HCT116 (cell line): ENCODE data around the gene DBN1. TPM values are rescaled to one million over a fixed set of nuclear protein-coding genes. Genes with fewer than 3 reads are reported as not detected.

Source experiments
- ATAC-seq: fragments of 200-7000 bp; cut with Tn5 transposase; 2 replicates; pipeline ENCODE4 v1.9.1; 2020; ENCODE audit warnings: mild to moderate bottlenecking, moderate library complexity
- BruUV-seq: library from RNA; stranded (reverse); fragments of 400-500 nt; replicated peaks from 2 replicates; lab custom pipeline; 2021; lab: Mats Ljungman, UMichigan
- CTCF ChIA-PET: fragments of 300-600 bp; sonication (Branson Sonifier 250); formaldehyde crosslinking; loops from one replicate; lab custom pipeline; 2021; ENCODE audit warnings: antibody characterized with exemption; lab: Charles Lee
- POLR2A ChIA-PET: fragments of 300-600, 350-600 bp; sonication (Branson Sonifier 250); formaldehyde crosslinking; loops from one replicate; lab custom pipeline; 2021; ENCODE audit warnings: antibody characterized with exemption; lab: Charles Lee
- RAD21 ChIA-PET, 2 experiments: fragments of 300-600 bp; sonication (Branson Sonifier 250); formaldehyde crosslinking; loops; one replicate each; lab custom pipeline; 2023; ENCODE audit warnings: low total read pairs in 2 of 2; ENCODE audit not compliant: uncharacterized antibody in 2 of 2, unreplicated experiment in 2 of 2, low non-redundant PET in 1 of 2; lab: Charles Lee
- DNase-seq: peaks from one replicate; pipeline ENCODE4 v3.0.0-alpha.2; 2010; ENCODE audit warnings: low read depth, low spot score
- H2AFZ ChIP-seq: fragments of 200-600 bp; shearing (Covaris generic), sonication (generic); 2 replicates; pipeline ENCODE4 v1.6.1; 2017; ENCODE audit warnings: low read depth, mixed run types, mixed read lengths, antibody characterized with exemption, low read length; ENCODE audit not compliant: poor library complexity, severe bottlenecking
- H3K27ac ChIP-seq: 2 replicates; pipeline ENCODE4 v1.5.1; 2012; ENCODE audit warnings: low read depth, low read length
- H3K27me3 ChIP-seq: fragments of 200-600 bp; sonication (generic); 2 replicates; pipeline ENCODE4 v1.6.1; 2016; ENCODE audit warnings: mixed run types, low read length, mixed read lengths; ENCODE audit not compliant: insufficient read depth
- H3K36me3 ChIP-seq, 2 experiments: fragments of 200-500 bp in 1 of 2; fragments of 200-600 bp in 1 of 2; sonication (Bioruptor generic) in 1 of 2; sonication (generic) in 1 of 2; 2 replicates each; pipeline versions ENCODE4 v1.5.1 to v1.6.1; 2014 to 2016; ENCODE audit warnings: low read length in 2 of 2, inconsistent platforms in 1 of 2, mixed read lengths in 1 of 2, mixed run types in 1 of 2; ENCODE audit not compliant: insufficient read depth in 2 of 2, control insufficient read depth in 1 of 2
- H3K4me1 ChIP-seq, 2 experiments: fragments of 200-600 bp in 1 of 2; sonication (generic) in 1 of 2; 2 replicates each; pipeline versions ENCODE4 v1.5.1 to v1.6.1; 2012 to 2017; ENCODE audit warnings: low read length in 2 of 2, inconsistent platforms in 1 of 2, mild to moderate bottlenecking in 1 of 2, mixed read lengths in 1 of 2, mixed run types in 1 of 2, moderate library complexity in 1 of 2; ENCODE audit not compliant: insufficient read depth in 2 of 2, control insufficient read depth in 1 of 2
- H3K4me2 ChIP-seq: fragments of 200-600 bp; sonication (generic); 2 replicates; pipeline ENCODE4 v1.6.1; 2017; ENCODE audit warnings: mixed run types, low read length, mixed read lengths
- H3K4me3 ChIP-seq, 2 experiments: fragments of 200-600 bp in 1 of 2; sonication (generic) in 1 of 2; replicated peaks in 1 of 2; 2 replicates each; pipeline ENCODE4 v1.5.1; 2011 to 2016; ENCODE audit warnings: low read length in 2 of 2, control low read depth in 1 of 2, low read depth in 1 of 2, mild to moderate bottlenecking in 1 of 2, mixed read lengths in 1 of 2, mixed run types in 1 of 2
- H3K79me2 ChIP-seq: fragments of 200-600 bp; sonication (generic); 2 replicates; pipeline ENCODE4 v1.6.1; 2017; ENCODE audit warnings: mild to moderate bottlenecking, mixed run types, low read length, moderate library complexity, mixed read lengths; ENCODE audit not compliant: insufficient read depth
- H3K9ac ChIP-seq: fragments of 200-600 bp; sonication (generic); 2 replicates; pipeline ENCODE4 v1.6.1; 2016; ENCODE audit warnings: low read length, mixed read lengths
- H3K9me2 ChIP-seq: fragments of 200-600 bp; sonication (generic), shearing (Covaris generic); 2 replicates; pipeline ENCODE4 v1.6.1; 2017; ENCODE audit warnings: mixed run types, mild to moderate bottlenecking, moderate library complexity; ENCODE audit not compliant: insufficient read depth
- H3K9me3 ChIP-seq, 2 experiments: fragments of 200-500 bp in 1 of 2; fragments of 200-600 bp in 1 of 2; sonication (Bioruptor generic) in 1 of 2; sonication (generic) in 1 of 2; 2 replicates each; pipeline ENCODE4 v1.6.1; 2014 to 2017; ENCODE audit warnings: low read length in 2 of 2, mixed read lengths in 2 of 2, inconsistent platforms in 1 of 2, low read depth in 1 of 2, mild to moderate bottlenecking in 1 of 2, mixed run types in 1 of 2, moderate library complexity in 1 of 2; ENCODE audit not compliant: control insufficient read depth in 1 of 2, insufficient read depth in 1 of 2
- H4K20me1 ChIP-seq: fragments of 200-600 bp; sonication (generic), shearing (Covaris generic); 2 replicates; pipeline ENCODE4 v1.6.1; 2017; ENCODE audit warnings: mixed run types, mild to moderate bottlenecking, moderate library complexity; ENCODE audit not compliant: insufficient read depth
- POLR2A ChIP-seq: IDR thresholded peaks from 2 replicates; pipeline ENCODE4 v1.7.0; 2011; ENCODE audit warnings: borderline replicate concordance; ENCODE audit not compliant: insufficient read depth, insufficient read length; ENCODE audit errors: extremely low read depth
- POLR2AphosphoS5 ChIP-seq: IDR thresholded peaks from 2 replicates; pipeline ENCODE4 v1.6.1; 2011; ENCODE audit warnings: mild to moderate bottlenecking, low read depth, low read length, moderate library complexity
- SRF ChIP-seq: IDR thresholded peaks from 2 replicates; pipeline ENCODE4 v1.6.1; 2012; ENCODE audit warnings: low read depth
- YY1 ChIP-seq: IDR thresholded peaks from 2 replicates; pipeline ENCODE4 v1.6.1; 2011; ENCODE audit warnings: low read length, low read depth, moderate library complexity, mild to moderate bottlenecking; ENCODE audit not compliant: insufficient replicate concordance; ENCODE audit errors: extremely low read depth
- ZNF274 ChIP-seq: fragments of 200-500 bp; sonication (Bioruptor generic); IDR thresholded peaks from 2 replicates; pipeline ENCODE4 v1.6.1; 2014; ENCODE audit warnings: mild to moderate bottlenecking, low read depth, low read length, inconsistent platforms
- intact Hi-C: fragments of 100-400 bp; cut with micrococcal nuclease; formaldehyde crosslinking; loops from 2 replicates; pipeline ENCODE4 v1.10.0; 2022
- total RNA-seq: library from RNA; stranded (reverse); gene quantifications from one replicate; pipeline ENCODE4 v1.2.1, GENCODE V29; 2021; ENCODE audit not compliant: unreplicated experiment
- TF ChIP-seq, protein P1 (sequence below): IDR thresholded peaks from 2 replicates; pipeline ENCODE4 v1.6.1; 2012
- TF ChIP-seq, protein P2 (sequence below), 3 experiments: fragments of 200-600 bp in 1 of 3; sonication (generic) in 1 of 3; IDR thresholded peaks in 2 of 3; conservative IDR thresholded peaks in 1 of 3; 2 replicates each; pipeline ENCODE4 v1.5.1; 2012 to 2017; ENCODE audit warnings: low read depth in 2 of 3, low read length in 2 of 3, antibody characterized with exemption in 1 of 3, borderline replicate concordance in 1 of 3, control low read depth in 1 of 3, mild to moderate bottlenecking in 1 of 3, mixed read lengths in 1 of 3, mixed run types in 1 of 3, moderate library complexity in 1 of 3; ENCODE audit not compliant: insufficient read depth in 1 of 3

Gene DBN1
- total RNA-seq, 1 experiment from 2014 or later, result 144 TPM

DNA sequence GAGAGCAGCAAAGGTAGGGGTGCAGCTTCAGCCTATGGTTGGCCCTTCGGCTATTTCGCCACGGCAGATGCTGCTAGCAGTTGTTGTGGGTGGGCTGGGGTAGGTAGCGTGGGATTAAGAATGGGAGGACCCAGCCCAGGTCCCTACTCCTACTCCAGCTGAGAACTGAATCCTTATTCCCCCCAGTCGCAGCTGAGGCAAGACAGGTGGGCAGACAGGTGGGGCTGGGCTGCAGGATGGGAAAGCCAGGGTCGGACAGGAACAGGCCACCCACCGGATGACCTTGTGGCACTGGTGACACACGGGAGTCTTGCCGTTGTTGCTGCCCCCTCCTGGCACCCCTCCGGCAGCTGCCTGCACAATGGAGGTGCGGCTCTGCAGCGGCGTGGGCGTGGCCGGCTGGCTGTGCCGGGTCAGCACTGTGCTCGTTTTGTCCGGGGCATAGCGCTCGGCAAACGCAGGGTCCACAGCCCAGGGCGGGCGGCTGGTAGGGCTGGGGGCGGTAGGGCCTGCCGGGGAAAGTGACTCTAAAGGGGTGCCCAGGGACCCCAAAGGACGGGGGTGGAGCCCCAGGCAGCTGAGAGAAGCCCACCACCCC lies 15.8 kb upstream of the DBN1 start:
- Histone ChIP-seq H3K36me3 (peaks cover 16 to 40% of the 10 kb centered on the region in 2 experiments; a peak in 3 of 4 replicates), H2AFZ (no peak overlapping the region), H3K9ac (no peak overlapping the region), H4K20me1 (peaks cover 4% of the 10 kb centered on the region; the same call in 1 of the 2 replicates), H3K79me2 (peaks cover 40% of the 10 kb centered on the region), H3K4me3 (no peak overlapping the region), H3K9me2 (no peaks in the 10 kb centered on the region), H3K27me3 (no peaks in the 10 kb centered on the region), H3K27ac (no peak overlapping the region)
- intact Hi-C loops, result no loop called here
- DNase-seq (no peak), ATAC-seq (0 out of 2 replicates have a peak, but pooled peaks have one; percentile 13)
- ChIA-PET CTCF (interaction anchor here (1.2 kb wide), 1 partner anchor 32 kb away, joined by 4 read pairs; no protein-coding TSS in a partner anchor), RAD21 (no interaction called here), POLR2A (interaction anchor here (1.3 kb wide), 1 partner anchor 12 kb away, joined by 3 read pairs; no protein-coding TSS in a partner anchor)
- TF ChIP-seq YY1 (no peak), POLR2AphosphoS5 (no peak), SRF (no peak), ZNF274 (no peak), POLR2A (no peak)
- TF ChIP-seq, protein P1, sequence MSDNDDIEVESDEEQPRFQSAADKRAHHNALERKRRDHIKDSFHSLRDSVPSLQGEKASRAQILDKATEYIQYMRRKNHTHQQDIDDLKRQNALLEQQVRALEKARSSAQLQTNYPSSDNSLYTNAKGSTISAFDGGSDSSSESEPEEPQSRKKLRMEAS, result no peak
- TF ChIP-seq, protein P2, sequence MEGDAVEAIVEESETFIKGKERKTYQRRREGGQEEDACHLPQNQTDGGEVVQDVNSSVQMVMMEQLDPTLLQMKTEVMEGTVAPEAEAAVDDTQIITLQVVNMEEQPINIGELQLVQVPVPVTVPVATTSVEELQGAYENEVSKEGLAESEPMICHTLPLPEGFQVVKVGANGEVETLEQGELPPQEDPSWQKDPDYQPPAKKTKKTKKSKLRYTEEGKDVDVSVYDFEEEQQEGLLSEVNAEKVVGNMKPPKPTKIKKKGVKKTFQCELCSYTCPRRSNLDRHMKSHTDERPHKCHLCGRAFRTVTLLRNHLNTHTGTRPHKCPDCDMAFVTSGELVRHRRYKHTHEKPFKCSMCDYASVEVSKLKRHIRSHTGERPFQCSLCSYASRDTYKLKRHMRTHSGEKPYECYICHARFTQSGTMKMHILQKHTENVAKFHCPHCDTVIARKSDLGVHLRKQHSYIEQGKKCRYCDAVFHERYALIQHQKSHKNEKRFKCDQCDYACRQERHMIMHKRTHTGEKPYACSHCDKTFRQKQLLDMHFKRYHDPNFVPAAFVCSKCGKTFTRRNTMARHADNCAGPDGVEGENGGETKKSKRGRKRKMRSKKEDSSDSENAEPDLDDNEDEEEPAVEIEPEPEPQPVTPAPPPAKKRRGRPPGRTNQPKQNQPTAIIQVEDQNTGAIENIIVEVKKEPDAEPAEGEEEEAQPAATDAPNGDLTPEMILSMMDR (IDR thresholded peaks at IDR 0.05 in 2 of 3, conservative IDR thresholded peaks at IDR 0.05 in 1 of 3; ENCODE audit: borderline replicate concordance in 1 of 3, insufficient read depth in 1 of 3, low read depth in 2 of 3, low read length in 2 of 3), result peak in 2 of 3 experiments; percentile 25 to 35; a peak in 3 of 6 replicates
- TF ChIP-seq, all 23 proteins: peak for 1
- Histone ChIP-seq H3K9me3 (no peaks in the 10 kb centered on the region), H3K4me1 (peaks cover 13 to 34% of the 10 kb centered on the region in 2 experiments), H3K4me2 (no peak overlapping the region)
- BruUV-seq, result no TSS peak
